DND-41 (cell line): ENCODE results near the gene TPK1.

Experiments used
- CTCF ChIP-seq: IDR thresholded peaks from 2 replicates; pipeline ENCODE4 v1.5.1; 2012; ENCODE audit warnings: borderline replicate concordance, low read length, moderate library complexity, mild to moderate bottlenecking; ENCODE audit not compliant: poor library complexity, severe bottlenecking; ENCODE audit errors: extremely low read depth
- EZH2 ChIP-seq: IDR thresholded peaks from 3 replicates; pipeline ENCODE4 v1.6.1; 2012; ENCODE audit warnings: borderline replicate concordance, low read depth, mild to moderate bottlenecking, moderate library complexity, low read length, inconsistent platforms; ENCODE audit not compliant: severe bottlenecking

- TF ChIP-seq EZH2, result no peak
- no peak for TF ChIP-seq CTCF
These were observed 76.2 kb downstream of the TPK1 start for GRCh38 chr7:144759653-144760052.
